ENCODE measurements around the gene GRM7.

Gene GRM7

GRCh38 chr3:7421065-7421464 lies 560.1 kb downstream of the GRM7 start:
- no peak for TF ChIP-seq CTCF (IDR thresholded peaks at IDR 0.05; ENCODE audit: low read depth, low read length)
- Histone ChIP-seq H3K4me3 (ENCODE audit: low read depth, low read length) (no peak overlapping the region), H3K27me3 (no peaks in the 10 kb centered on the region), H3K4me1 (no peaks in the 10 kb centered on the region), H3K36me3 (no peaks in the 10 kb centered on the region), H3K9me3 (no peaks in the 10 kb centered on the region)
- no peak for DNase-seq

- Histone ChIP-seq H3K4me3 (ENCODE audit: low read depth, low read length) (no peak overlapping the region), H3K27me3 (no peaks in the 10 kb centered on the region), H3K36me3 (no peaks in the 10 kb centered on the region), H3K9me3 (no peaks in the 10 kb centered on the region), H3K4me1 (no peaks in the 10 kb centered on the region)
- TF ChIP-seq CTCF (IDR thresholded peaks at IDR 0.05; ENCODE audit: low read depth, low read length), result no peak
- DNase-seq, result no peak
These were observed 562.1 kb downstream of the GRM7 start for GRCh38 chr3:7423036-7423435.

- Histone ChIP-seq H3K36me3 (no peaks in the 10 kb centered on the region), H3K9me3 (no peaks in the 10 kb centered on the region), H3K4me3 (ENCODE audit: low read depth, low read length) (no peak overlapping the region), H3K27me3 (no peaks in the 10 kb centered on the region), H3K4me1 (no peaks in the 10 kb centered on the region)
- DNase-seq, result no peak
- no peak for TF ChIP-seq CTCF (IDR thresholded peaks at IDR 0.05; ENCODE audit: low read depth, low read length)
These were observed 563.1 kb downstream of the GRM7 start for GRCh38 chr3:7423995-7424394.

GRCh38 chr3:7428206-7428718 lies 567.3 kb downstream of the GRM7 start:
- Histone ChIP-seq H3K27me3 (no peaks in the 10 kb centered on the region), H3K4me3 (ENCODE audit: low read depth, low read length) (no peak overlapping the region), H3K4me1 (no peaks in the 10 kb centered on the region), H3K36me3 (no peaks in the 10 kb centered on the region), H3K9me3 (no peaks in the 10 kb centered on the region)
- no peak for TF ChIP-seq CTCF (IDR thresholded peaks at IDR 0.05; ENCODE audit: low read depth, low read length)
- no peak for DNase-seq

- no peak overlapping the region for H3K4me3 ChIP-seq (ENCODE audit: low read depth, low read length)
- DNase-seq, result no peak
- H3K9me3 ChIP-seq, result no peaks in the 10 kb centered on the region
- no peaks in the 10 kb centered on the region for H3K4me1 ChIP-seq
- no peaks in the 10 kb centered on the region for H3K36me3 ChIP-seq
- TF ChIP-seq CTCF (IDR thresholded peaks at IDR 0.05; ENCODE audit: low read depth, low read length), result no peak
- H3K27me3 ChIP-seq, result no peaks in the 10 kb centered on the region
These were observed 571.7 kb downstream of the GRM7 start for GRCh38 chr3:7432610-7433009.

- no peak for TF ChIP-seq CTCF (IDR thresholded peaks at IDR 0.05; ENCODE audit: low read depth, low read length)
These were observed 572.2 kb downstream of the GRM7 start for GRCh38 chr3:7433073-7433472.

More at GRCh38 chr3:7433073-7433472, 572.2 kb downstream of the GRM7 start:
- H3K4me3 ChIP-seq (ENCODE audit: low read depth, low read length), result no peak overlapping the region
- H3K9me3 ChIP-seq, result no peaks in the 10 kb centered on the region
- no peak for DNase-seq
- H3K27me3 ChIP-seq, result no peaks in the 10 kb centered on the region
- no peaks in the 10 kb centered on the region for H3K36me3 ChIP-seq
- H3K4me1 ChIP-seq, result no peaks in the 10 kb centered on the region
